ENCODE results near the gene PKP4. TPM values are rescaled to one million over a fixed set of nuclear protein-coding genes. Genes with fewer than 3 reads are reported as not detected.
"Not testable (repeated sequence)": the region's sequence is repeated elsewhere in the genome, so short reads cannot be mapped to it uniquely, and the experiment has no call there.

Gene PKP4
- total RNA-seq, 1 donor from 2014 or later = 41.6 TPM

DNA sequence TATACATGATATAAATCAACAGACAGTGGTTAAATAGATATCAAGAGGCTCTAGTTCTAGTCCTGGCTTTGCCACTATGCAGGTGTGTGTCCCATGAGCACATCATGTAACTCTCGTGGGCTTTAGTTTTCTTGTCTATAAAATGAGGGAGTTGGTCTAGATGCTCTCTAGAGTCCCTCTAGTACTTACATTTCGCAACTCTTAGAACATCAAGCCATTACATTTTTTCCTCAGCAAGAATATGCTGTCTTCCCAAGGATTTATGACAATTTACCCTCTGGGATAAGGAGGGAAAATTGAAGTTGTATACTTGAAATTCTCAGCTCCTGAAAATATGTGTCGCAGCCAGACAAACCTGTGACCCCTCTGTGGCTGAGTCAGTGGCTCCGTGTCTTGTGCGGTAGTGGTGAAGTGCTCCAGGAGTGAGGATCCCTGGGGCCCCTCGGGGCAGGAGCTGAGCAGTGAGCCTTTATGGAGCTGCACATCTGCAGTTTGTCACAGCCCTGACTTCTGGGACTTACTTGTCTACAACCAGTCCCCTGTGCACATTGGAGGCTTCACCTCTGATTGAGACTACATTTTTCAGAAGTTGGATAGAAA is 6.8 kb downstream of the PKP4 start:
- H3K36me3 ChIP-seq (ENCODE audit: control insufficient read depth, insufficient read depth, low read length) = no peaks in the 10 kb centered on the region
- DNase-seq (ENCODE audit: low read depth) (no peak), FAIRE-seq (no peak)
- TF ChIP-seq, protein P1, sequence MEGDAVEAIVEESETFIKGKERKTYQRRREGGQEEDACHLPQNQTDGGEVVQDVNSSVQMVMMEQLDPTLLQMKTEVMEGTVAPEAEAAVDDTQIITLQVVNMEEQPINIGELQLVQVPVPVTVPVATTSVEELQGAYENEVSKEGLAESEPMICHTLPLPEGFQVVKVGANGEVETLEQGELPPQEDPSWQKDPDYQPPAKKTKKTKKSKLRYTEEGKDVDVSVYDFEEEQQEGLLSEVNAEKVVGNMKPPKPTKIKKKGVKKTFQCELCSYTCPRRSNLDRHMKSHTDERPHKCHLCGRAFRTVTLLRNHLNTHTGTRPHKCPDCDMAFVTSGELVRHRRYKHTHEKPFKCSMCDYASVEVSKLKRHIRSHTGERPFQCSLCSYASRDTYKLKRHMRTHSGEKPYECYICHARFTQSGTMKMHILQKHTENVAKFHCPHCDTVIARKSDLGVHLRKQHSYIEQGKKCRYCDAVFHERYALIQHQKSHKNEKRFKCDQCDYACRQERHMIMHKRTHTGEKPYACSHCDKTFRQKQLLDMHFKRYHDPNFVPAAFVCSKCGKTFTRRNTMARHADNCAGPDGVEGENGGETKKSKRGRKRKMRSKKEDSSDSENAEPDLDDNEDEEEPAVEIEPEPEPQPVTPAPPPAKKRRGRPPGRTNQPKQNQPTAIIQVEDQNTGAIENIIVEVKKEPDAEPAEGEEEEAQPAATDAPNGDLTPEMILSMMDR (IDR thresholded peaks at IDR 0.05; ENCODE audit: insufficient read depth, low read length, severe bottlenecking) = no peak
- H3K4me3 ChIP-seq (ENCODE audit: low read depth, low read length) = no peak overlapping the region
- H3K27me3 ChIP-seq (ENCODE audit: control insufficient read depth, insufficient read depth, low read length) = no peaks in the 10 kb centered on the region

DNA sequence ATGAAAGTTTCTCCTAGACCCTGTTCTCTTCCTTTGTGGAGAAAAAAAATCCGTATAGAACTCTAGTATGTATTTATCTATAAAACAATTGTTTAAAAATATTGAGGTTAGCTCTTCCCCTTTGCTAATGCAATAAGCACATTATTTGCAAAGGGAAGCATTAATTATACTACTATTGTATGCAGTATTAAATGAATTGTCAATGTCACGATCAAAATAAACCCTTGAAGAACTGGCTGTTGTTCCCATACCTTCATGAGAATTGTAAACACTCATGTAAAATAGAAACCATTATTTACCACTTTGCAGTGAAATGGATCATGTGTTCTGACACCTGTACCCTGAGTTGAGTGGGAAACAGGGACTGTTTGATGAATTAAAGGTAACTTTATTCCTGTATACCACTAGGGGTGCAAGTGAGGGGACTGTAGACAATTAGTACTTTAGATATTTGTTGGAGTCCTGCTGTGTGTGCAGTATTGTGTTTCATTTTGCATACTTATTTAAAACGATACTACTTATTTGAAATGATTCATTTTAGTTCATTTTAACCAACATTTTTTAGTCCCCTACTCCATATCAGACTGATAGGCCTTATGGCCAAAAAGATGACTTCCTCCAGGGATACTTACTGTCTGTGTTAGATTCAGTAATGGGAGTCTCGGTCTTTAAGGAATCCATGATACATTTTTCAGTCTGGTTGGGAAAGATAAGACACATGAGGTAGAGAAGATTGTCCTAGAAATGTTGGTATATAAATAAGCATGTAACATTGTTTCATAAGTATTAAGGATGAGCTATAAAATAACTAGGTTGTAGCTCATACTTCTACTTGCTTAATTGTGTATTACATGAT is 7.9 kb downstream of the PKP4 start:
- no peak overlapping the region for H3K4me3 ChIP-seq (ENCODE audit: low read depth, low read length)
- no peak for FAIRE-seq
- DNase-seq (ENCODE audit: low read depth) = peak; percentile 19
- no peaks in the 10 kb centered on the region for H3K27me3 ChIP-seq (ENCODE audit: control insufficient read depth, insufficient read depth, low read length)
- no peaks in the 10 kb centered on the region for H3K36me3 ChIP-seq (ENCODE audit: control insufficient read depth, insufficient read depth, low read length)
- TF ChIP-seq, protein P1 (IDR thresholded peaks at IDR 0.05; ENCODE audit: insufficient read depth, low read length, severe bottlenecking) = peak; percentile 42

DNA sequence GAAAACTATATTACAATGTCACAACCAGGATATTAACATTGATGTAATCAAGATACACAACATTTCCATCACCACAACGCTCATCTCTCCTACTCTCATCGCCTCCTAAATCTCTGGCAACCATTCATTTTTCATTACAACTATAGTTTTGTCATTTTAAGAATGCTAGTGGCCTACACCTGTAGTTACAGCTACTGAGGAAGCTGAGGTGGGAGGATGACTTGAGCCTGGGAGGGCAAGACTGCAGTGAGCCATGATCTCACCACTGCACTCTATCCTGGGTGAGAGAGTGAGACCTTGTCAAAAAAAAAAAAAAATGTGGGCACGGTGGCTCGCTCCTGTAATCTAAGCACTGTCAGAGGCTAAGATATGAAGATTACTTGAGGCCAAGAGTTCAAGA is 10.5 kb downstream of the PKP4 start:
- FAIRE-seq = no peak

DNA sequence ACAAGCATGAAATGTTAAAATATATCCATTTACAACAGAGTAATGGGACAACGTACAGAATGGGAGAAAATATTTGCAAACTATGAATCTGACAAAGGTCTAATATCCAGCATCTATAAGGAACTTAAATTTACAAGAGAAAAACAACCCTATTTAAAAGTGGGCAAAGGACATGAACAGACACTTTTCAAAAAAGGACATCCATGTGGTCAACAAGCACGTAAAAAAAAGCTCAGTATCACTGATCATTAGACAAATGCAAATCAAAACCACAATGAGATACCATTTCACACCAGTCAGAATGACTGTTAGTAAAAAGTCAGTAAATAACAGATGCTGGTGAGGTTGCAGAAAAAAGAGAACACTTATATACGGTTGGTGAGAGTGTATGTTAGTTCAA is 16.1 kb downstream of the PKP4 start:
- not testable (repeated sequence) for DNase-seq (ENCODE audit: low read depth); H3K27me3 ChIP-seq (ENCODE audit: control insufficient read depth, insufficient read depth, low read length); FAIRE-seq; H3K36me3 ChIP-seq (ENCODE audit: control insufficient read depth, insufficient read depth, low read length); H3K4me3 ChIP-seq (ENCODE audit: low read depth, low read length)

More for the DNA sequence above, 10.5 kb downstream of the PKP4 start:
- TF ChIP-seq, protein P1 (IDR thresholded peaks at IDR 0.05; ENCODE audit: insufficient read depth, low read length, severe bottlenecking) = no peak
- Histone ChIP-seq H3K27me3 (ENCODE audit: control insufficient read depth, insufficient read depth, low read length) (no peaks in the 10 kb centered on the region), H3K4me3 (ENCODE audit: low read depth, low read length) (no peak overlapping the region), H3K36me3 (ENCODE audit: control insufficient read depth, insufficient read depth, low read length) (no peaks in the 10 kb centered on the region)
- DNase-seq (ENCODE audit: low read depth) = no peak

DNA sequence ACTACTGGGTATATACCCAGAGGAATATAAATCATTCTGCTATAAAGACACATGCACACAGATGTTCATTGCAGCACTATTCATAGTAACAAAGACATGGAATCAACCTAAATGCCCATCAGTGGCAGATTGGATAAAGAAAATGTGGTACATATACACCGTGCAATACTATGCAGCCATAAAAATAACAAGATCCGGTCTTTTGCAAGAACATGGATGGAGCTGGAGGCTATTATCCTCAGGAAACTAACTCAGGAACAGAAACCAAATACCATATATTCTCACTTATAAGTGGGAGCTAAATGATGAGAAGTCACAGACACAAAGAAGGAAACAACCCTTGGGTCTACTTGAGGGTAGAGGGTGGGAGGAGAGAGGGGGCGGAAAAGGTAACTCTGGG is 16.5 kb downstream of the PKP4 start:
- DNase-seq (ENCODE audit: low read depth); FAIRE-seq; H3K27me3 ChIP-seq (ENCODE audit: control insufficient read depth, insufficient read depth, low read length); H3K36me3 ChIP-seq (ENCODE audit: control insufficient read depth, insufficient read depth, low read length); H3K4me3 ChIP-seq (ENCODE audit: low read depth, low read length): not testable (repeated sequence)

DNA sequence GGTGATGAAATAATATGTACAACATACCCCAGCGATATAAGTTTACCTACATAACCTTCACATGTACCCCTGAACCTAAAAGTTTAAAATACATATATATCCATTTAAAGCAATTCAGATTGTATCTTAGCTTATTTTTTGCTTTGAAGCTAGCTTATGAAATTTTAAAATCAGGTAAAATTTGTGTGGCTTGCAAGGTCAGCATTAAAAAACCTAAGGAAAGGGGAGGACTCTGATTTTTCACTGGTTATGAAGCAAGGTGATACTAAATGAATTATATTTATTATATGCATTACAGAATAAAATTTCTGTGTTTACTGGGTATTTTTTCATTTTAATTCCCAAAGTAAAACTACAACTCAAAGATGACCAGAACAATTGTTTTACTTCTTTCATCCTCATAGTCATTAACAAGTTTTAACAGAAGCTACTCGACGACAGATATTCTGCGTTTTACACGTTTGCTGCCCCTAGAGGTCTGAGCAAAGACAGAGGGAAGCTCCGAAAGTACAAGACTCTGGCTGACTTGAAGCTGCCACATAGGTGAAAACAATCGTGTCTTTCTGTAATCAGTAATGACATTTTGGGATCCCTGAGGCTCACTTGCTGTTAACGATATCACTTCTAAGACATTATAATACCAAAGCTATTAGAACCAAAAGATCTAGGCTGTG is 17.1 kb downstream of the PKP4 start:
- TF ChIP-seq, protein P1 (IDR thresholded peaks at IDR 0.05; ENCODE audit: insufficient read depth, low read length, severe bottlenecking) = no peak
- Histone ChIP-seq H3K27me3 (ENCODE audit: control insufficient read depth, insufficient read depth, low read length) (no peaks in the 10 kb centered on the region), H3K36me3 (ENCODE audit: control insufficient read depth, insufficient read depth, low read length) (no peaks in the 10 kb centered on the region), H3K4me3 (ENCODE audit: low read depth, low read length) (no peak overlapping the region)
- DNase-seq (ENCODE audit: low read depth) (no peak), FAIRE-seq (no peak)

DNA sequence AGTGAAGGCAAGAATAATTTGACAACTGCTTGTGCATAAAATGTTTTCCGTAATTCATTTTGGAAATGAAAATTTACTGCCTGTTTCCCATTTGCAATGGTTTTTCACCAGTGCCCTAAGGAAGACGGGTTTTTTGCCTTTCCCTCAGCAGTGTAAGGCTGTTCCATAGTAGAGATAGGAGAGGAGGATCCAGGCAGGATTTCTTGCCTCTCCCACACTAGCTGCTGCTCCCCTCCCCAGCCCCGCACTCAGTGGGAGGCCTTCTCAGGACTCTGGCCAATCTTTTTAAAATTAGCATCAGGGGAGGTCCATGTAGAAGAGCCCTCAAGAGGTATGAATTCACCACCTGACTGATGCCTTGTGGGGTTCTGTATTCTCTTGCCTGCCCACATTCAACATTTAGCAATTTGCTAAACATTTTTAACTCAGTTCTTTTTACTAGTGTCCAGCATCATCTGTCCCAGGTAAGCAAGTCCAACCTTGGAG is 17.8 kb downstream of the PKP4 start:
- not testable (repeated sequence) for H3K27me3 ChIP-seq (ENCODE audit: control insufficient read depth, insufficient read depth, low read length); H3K4me3 ChIP-seq (ENCODE audit: low read depth, low read length); FAIRE-seq; DNase-seq (ENCODE audit: low read depth); H3K36me3 ChIP-seq (ENCODE audit: control insufficient read depth, insufficient read depth, low read length)

Data from bronchial epithelial cell (primary cell).